ENCODE results near the gene CDK9.

CDK9 gene

DNA sequence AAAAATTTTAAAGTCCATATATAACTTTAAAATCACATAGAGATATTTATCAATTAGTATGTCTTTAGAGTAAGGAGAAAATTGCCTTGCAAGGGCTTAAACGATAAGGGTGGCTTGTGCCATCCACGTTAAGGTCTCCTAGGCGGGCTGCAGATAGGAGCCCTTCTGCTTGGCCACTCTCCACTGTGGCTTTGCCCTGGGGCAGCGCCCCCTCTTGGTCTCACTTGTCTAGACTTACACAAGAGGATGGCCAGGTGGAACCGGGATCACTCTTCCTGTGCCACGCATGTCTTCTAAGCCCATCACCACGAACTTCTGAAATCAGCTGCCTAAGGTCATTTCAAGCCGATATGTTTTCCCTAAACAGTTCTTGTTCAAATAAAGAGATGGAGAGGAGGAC lies 19.8 kb downstream of the CDK9 start:
- no peak for DNase-seq

DNA sequence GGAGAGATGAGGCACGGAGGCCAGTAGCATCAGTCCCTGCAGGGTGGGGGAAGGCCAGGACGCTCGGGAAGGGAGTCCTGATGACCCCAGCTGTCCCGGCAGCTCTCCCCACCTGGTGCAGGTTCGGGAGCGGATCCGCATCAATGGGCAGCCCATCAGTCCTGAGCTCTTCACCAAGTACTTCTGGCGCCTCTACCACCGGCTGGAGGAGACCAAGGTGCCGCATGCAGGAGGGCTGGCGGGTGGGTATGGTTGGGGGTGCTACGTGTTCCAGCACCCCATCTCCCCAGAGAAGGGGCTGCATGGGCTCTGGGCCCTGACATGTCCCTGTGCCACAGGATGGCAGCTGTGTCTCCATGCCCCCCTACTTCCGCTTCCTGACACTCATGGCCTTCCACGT lies 21.0 kb downstream of the CDK9 start:
- DNase-seq, result no peak

- no peak for DNase-seq
Observed at GRCh38 chr9:127808347-127809001, 22.6 kb downstream of the CDK9 start.

GRCh38 chr9:127809002-127809539 lies 23.2 kb downstream of the CDK9 start:
- no peak for DNase-seq

GRCh38 chr9:127809540-127810377 lies 23.9 kb downstream of the CDK9 start:
- no peak for DNase-seq

- DNase-seq, result no peak
Observed at GRCh38 chr9:127810378-127811187, 24.7 kb downstream of the CDK9 start.

GRCh38 chr9:127812011-127812410 lies 26.2 kb downstream of the CDK9 start:
- DNase-seq, result no peak

- DNase-seq, result no peak
Observed at GRCh38 chr9:127812936-127813675, 27.3 kb downstream of the CDK9 start.

GRCh38 chr9:127813686-127814226 lies 27.9 kb downstream of the CDK9 start:
- DNase-seq, result no peak

DNA sequence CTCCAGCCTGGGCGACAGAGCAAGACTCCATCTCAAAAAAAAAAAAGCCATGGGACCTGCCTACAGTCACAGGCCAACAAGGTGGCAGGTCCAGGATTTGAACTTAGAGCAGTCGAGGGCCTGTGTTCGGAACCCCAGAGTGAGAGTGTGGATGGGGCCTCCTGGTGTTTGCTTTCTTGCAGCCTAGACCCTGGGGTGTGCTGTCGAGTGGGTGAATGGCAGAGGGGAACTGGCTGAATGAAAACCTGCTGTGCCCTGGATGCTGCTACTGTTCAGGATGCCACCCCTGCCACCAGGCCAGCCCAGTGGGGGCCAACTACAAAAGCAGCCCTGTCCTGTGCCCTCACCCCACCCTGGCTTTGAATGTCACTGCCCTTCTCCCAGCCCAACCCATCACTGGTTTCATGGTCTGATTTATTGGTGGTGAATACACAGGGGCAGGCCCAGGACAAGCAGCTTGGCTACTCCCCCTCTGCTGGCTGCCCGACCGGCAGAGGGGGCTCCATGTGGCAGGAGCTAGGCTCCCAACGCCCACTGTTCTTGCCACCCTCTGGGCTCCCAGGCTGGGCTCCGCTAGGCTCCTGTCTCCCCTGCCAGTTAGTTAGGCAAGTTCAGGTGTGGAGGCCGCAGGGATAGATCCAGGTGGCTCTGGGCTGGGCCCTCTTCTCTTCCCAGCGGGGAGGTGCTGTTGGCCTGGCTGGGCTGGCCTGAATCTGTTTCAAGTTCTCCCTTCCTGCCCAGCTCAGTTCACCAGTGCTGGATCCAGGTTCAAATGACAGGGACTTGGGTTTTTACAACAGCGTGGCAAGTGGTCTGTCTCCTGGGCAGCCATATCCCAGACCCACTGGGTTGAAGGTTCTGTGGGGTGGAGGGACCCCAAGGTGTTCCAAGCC lies 29.0 kb downstream of the CDK9 start:
- DNase-seq, result no peak

DNA sequence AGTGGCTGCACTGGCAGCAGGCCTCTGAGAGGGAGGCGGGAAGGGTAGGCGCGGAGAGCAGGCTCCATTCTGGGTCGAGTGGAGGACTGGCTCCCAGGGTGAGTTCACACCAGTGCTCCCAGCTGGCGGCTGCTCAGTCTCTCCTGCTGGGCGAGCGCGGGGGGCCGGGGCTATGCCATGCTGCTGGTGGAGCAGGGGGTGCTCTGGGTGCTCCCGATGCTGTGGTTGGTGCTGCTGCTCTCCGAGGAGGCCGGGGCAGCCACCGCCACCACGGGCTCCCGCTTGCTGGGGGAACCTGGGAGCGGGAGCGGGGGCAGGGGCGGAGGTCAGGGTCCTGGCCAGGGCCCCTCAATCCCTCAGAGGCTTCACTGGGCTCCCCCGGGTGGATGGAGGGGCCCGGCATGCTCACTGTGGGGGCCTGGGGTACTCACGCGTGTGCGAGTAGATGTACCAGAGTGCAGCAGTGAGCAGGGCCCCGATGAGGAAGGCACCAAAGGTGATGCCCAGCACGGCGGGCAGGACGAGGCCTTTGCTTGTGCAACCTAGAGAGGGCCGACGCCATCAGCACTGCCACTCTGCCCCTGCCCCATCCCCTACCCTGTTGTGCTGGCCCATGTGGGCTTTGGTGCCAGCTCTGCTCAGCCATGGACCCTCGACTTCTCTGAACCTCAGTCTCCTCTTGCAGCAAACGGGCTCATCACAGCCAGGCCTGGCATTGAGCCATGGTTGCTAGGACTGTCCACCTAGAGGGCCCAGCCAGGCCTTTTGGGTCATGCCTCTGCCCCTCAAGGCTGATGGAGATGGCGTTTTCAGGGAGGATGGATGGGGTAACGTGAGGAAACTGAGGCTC lies 29.9 kb downstream of the CDK9 start:
- DNase-seq, result no peak

GRCh38 chr9:127816362-127816725 lies 30.5 kb downstream of the CDK9 start:
- DNase-seq, result no peak

GRCh38 chr9:127816728-127817127 lies 30.9 kb downstream of the CDK9 start:
- no peak for DNase-seq

- DNase-seq, result no peak
Observed at GRCh38 chr9:127817881-127818434, 32.1 kb downstream of the CDK9 start.

DNA sequence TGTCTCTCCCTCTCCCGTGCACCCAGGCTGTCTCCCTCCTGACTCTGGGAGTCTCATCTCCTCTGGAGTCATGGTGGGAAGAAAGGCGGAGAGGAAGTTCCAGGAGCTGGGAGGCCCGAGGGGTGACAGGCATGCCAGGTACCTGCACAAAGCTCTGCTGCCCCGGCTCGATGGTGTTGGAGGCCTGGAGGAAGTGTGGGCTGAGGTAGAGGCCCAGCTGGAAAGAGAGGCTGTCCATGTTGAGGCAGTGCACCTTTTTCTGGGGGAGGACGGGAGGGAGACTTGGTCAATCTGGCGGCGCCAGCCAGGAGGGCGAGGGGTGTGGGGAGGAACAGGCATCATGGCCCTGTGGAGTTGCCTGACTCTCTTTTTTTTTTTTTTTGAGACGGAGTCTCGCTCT lies 32.7 kb downstream of the CDK9 start:
- no peak for DNase-seq

DNA sequence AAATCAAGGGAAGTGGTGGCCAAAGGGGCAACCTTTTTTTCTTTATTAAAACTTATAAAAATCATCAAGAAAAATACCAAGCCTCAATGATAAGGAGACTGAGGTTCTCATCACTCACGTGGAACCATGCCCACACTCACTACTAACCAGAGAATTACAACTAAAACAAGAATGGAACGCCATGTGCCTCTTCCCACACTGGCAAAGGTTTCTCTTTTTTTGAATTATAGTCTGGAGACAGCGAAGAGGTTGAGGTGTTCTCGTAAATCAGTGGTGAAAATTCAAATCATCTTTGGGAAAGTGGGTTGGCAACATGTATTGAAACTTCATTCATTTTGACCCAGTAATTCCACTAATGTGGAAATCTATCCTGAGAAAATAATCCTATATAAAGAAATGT lies 36.3 kb downstream of the CDK9 start:
- DNase-seq, result no peak

- no peak for DNase-seq
Observed at GRCh38 chr9:127825319-127826051, 39.7 kb downstream of the CDK9 start.

GRCh38 chr9:127826253-127826913 lies 40.5 kb downstream of the CDK9 start:
- no peak for DNase-seq
